Measurements from ENCODE around the gene TNFRSF1B.
"Not testable (repeated sequence)": the region's sequence is repeated elsewhere in the genome, so short reads cannot be mapped to it uniquely, and the experiment has no call there.

The TNFRSF1B gene

DNA sequence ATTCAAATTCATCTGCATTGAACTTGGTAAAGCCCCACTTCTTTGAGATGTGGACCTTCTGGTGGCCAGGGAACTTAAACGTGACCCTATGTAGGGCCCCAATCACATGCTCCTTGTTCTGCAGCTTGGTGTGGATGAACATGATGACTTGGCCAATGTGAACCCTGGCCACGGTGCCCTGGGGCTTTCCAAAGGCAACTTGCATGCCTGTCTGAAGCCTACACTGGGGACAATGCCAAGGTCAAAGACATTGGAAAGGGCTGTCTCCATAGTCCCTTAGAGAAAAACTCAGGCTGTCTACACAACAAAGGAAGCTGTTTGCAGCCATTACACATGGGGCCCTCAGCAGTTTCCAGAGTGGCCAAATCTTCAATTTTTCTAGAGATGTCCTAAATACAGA is 54.1 kb downstream of the TNFRSF1B start:
- peaks cover 8% of the 10 kb centered on the region for H3K9me3 Mint-ChIP-seq
- H3K4me3 Mint-ChIP-seq, result no peak overlapping the region
- H3K36me3 Mint-ChIP-seq, result peaks cover 6% of the 10 kb centered on the region
- ATAC-seq, result no peak
- no peaks in the 10 kb centered on the region for H3K4me1 Mint-ChIP-seq
- H3K27me3 Mint-ChIP-seq, result no peaks in the 10 kb centered on the region
- H3K27ac Mint-ChIP-seq, result no peak overlapping the region

DNA sequence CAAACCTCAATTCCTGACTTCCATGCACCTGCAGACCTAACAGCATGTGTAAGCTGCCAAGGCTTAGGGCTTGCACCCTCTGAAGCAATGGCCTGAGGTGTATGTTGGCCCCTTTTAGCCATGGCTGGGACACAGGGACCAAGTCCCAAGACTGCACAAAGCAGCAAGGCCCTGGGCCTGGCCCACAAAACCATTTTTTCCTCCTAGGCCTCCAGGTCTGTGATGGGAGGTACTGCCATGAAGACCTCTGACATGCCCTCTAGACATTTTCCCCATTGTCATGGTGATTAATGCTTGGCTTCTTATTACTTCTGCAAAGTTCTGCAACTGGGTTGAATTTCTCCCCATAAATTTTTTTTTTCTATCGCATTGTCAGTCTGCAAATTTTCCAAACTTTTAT is 55.9 kb downstream of the TNFRSF1B start:
- H3K27ac Mint-ChIP-seq, H3K27me3 Mint-ChIP-seq, H3K4me3 Mint-ChIP-seq, ATAC-seq, H3K4me1 Mint-ChIP-seq, H3K36me3 Mint-ChIP-seq, H3K9me3 Mint-ChIP-seq: not testable (repeated sequence)

DNA sequence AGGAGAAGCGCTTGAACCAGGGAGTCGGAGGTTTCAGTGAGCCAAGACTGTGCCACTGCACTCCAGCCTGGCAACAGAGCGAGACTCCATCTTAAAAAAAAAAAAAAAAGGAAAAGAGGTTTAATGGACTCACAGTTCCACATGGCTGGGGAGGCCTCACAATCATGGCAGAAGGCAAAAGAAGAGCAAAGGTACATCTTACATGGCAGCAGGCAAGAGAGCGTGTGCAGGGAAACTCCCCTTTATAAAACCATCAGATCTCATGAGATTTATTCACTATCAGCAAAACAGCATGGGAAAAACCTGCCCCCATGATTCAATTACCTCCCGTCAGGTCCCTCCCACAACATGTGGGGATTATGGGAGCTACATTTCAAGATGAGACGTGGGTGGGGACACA is 57.3 kb downstream of the TNFRSF1B start:
- not testable (repeated sequence) for H3K4me1 Mint-ChIP-seq, H3K4me3 Mint-ChIP-seq, H3K27me3 Mint-ChIP-seq

DNA sequence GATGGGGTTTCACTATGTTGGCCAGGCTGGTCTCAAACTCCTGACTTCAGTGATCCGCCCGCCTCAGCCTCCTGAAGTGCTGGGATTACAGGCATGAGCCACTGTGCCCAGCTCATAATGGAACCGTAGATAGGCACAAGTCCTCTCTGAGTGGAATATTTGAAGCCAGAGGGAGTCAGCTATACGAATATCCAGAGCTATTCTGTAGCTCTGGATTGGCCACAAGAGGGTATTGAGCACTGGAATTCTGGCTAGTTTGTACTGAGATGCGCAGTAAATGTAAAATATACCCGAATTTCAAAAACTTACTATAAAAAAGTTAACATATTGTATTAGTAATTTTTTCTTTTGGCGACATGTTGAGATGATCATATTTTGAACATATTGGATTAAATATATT is 62.2 kb downstream of the TNFRSF1B start:
- Mint-ChIP-seq H3K9me3 (peaks cover 2% of the 10 kb centered on the region), H3K4me1 (peaks cover 23% of the 10 kb centered on the region), H3K27ac (no peak overlapping the region), H3K27me3 (no peaks in the 10 kb centered on the region), H3K4me3 (no peak overlapping the region), H3K36me3 (no peaks in the 10 kb centered on the region)
- ATAC-seq, result no peak

More for the DNA sequence above, 57.3 kb downstream of the TNFRSF1B start:
- H3K27ac Mint-ChIP-seq, H3K36me3 Mint-ChIP-seq, ATAC-seq, H3K9me3 Mint-ChIP-seq: not testable (repeated sequence)

DNA sequence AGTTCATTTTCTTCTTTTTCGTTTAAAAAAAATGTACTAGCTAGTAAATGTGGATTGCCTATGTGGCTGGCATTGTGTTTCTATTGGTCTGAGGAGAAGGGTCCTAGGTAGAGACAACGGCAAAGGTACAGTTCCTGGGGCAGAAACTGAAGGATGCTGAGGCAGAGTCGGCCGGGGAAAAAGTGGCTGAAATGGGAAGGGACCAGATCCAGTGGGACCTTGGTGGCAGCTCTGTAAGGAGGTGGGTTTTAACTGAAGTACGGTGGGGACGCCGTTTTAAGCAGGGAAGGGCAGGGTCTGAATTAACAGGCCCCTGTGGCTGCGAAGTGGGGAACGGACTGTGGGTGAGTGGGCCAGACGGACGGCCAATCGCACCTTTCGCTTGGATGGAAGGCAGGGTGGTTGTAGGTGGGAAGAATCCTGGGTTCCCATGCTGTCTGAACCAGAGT is 62.6 kb downstream of the TNFRSF1B start:
- Mint-ChIP-seq H3K4me3 (peak overlapping the region; percentile 68), H3K27me3 (no peaks in the 10 kb centered on the region), H3K27ac (no peak overlapping the region), H3K4me1 (peaks cover 23% of the 10 kb centered on the region), H3K9me3 (no peaks in the 10 kb centered on the region), H3K36me3 (no peaks in the 10 kb centered on the region)
- ATAC-seq, result no peak

DNA sequence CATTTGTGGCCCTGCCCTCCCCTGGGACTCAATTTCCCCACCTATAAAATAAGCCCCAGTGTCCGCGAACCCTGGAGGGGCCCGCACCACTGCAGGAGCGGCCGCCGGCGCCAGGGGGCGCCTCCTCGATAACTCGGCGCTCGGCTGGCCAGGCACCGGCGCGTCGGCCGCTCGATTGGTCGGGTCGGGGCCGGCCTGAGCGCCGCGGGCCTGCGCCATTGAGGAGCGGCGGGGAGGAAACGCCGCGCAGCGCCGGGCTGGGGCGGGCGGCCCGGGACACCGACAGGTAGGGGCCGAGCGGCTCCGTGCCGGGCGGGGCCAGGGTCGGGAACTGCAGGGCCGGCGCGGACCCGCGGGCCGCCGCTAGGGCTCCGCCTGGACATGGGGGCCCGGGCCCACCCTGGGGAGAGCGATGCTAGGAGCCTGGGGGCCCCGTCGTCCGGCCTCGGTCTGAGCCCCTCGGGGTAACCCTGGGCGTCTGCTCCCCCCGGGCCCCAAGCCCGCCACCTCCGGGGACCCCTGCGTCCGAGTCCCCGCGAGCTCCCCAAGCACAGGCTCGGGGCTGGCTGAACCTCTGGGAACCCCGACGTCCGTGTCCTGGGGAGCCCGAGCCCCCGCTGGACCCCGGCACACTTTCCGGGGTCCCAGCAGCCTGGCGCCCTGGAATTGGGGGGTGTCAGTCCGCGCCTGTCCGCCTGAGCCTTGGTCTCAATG is 63.2 kb downstream of the TNFRSF1B start, which contains the start of gene VPS13D:
Gene VPS13D, plus strand, starts transcription at position 196 of the 714 bp plus-strand sequence. CDS start 4,237 bp downstream, outside the sequence.
- Mint-ChIP-seq H3K27ac (peak within 1 kb of the TSS; percentile 81), H3K9me3 (no peaks in the 10 kb centered on the region), H3K4me1 (peaks cover 23% of the 10 kb centered on the region), H3K36me3 (peaks cover 3% of the 10 kb centered on the region), H3K4me3 (peak within 1 kb of the TSS; percentile 94), H3K27me3 (no peaks in the 10 kb centered on the region)
- peak; percentile 96 for ATAC-seq

DNA sequence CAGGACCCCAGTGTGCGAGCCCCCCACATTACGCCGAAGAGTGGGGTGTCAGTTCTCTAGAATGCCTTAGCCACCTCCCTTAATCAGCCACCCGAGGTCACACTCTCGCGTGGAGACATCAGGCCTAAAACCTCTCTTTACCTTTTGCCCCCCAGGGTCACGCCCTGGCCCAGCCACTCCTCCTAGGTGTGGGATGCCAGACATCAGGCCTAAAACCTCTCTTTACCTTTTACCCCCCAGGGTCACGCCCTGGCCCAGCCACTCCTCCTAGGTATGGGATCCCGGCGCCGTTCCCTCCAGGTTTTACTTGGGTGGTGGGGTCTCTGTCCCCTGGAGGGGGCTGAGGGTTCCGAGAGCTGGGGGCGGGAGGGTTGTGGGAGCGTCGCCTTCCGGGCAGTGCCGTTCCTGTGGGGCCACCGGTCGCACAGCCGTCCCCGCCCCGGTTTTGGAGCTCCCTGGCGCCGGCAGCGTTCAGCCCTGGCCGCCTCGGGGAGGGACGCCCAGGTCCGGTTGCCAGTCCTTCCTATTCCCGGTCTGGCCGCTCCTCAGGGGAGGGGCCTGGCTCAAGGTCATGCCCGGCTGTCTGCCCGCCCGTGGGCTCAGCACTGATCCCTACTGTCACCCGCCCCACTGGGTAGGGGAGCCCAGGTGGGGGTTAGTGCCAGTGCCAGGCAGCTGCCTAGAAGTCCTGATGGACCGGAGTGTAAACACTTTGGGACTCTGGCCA is 63.9 kb downstream of the TNFRSF1B start:
- Mint-ChIP-seq H3K27ac (peak overlapping the region; percentile 81), H3K4me1 (peaks cover 23% of the 10 kb centered on the region), H3K27me3 (no peaks in the 10 kb centered on the region), H3K4me3 (peak overlapping the region; percentile 94), H3K9me3 (no peaks in the 10 kb centered on the region), H3K36me3 (peaks cover 11% of the 10 kb centered on the region)
- peak; percentile 35 for ATAC-seq

DNA sequence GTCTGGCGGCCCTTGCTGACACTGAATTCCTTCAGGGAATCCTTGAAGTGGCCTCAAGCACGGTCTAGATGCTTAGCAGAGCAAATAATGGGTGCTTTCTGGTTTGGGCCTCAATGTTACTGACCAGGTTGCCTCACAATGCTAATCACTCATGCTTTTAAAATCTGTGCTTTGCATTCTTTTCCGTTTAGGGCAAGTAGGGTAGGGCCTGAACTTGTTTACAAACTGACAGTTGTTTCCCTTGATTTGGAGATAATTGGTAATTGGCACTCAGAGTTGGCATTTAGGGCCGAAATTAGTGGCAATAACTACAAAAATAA is 64.4 kb downstream of the TNFRSF1B start:
- Mint-ChIP-seq H3K4me3 (peak overlapping the region; percentile 94), H3K4me1 (peaks cover 23% of the 10 kb centered on the region), H3K27ac (peak overlapping the region; percentile 81), H3K27me3 (no peaks in the 10 kb centered on the region), H3K9me3 (no peaks in the 10 kb centered on the region), H3K36me3 (peaks cover 13% of the 10 kb centered on the region)
- ATAC-seq, result no peak

DNA sequence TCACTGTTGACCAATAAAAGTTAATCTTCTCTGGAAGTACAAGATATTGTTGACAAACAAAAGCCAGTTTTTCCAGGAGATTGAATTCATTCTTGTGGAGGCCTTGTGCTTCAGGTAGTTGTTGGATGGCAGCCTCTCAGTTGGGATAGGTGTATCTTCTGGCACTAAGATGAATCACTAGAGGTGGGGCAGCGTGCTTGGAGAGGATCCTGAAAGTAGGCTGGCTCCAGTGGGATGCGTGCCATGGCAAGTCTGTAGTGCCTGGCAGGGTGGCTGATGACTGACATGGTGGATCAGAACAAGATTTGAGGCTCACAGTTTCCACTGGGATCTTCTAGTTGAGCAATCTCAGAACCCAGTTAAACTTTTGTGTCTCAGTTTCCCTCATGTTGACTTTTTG is 65.4 kb downstream of the TNFRSF1B start:
- Mint-ChIP-seq H3K27me3 (no peaks in the 10 kb centered on the region), H3K36me3 (peaks cover 20% of the 10 kb centered on the region), H3K9me3 (no peaks in the 10 kb centered on the region), H3K4me1 (peaks cover 23% of the 10 kb centered on the region), H3K4me3 (no peak overlapping the region), H3K27ac (no peak overlapping the region)
- ATAC-seq, result no peak

DNA sequence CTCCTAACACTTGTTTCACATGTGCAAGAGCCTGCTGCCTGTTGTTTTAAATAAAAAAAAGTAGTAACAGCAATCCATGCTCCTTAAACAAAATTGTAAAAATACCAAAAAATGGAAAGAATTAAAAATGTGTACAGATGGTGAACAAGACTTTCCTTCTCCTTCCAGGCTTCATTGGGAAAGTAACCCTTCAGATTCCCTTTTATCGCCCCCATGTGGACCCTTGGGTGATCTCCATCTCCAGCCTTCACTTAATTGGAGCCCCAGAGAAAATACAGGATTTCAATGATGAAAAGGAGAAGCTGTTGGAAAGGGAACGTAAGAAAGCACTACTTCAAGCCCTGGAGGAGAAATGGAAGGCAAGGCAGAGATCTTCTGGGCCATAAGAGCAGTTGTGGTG is 77.3 kb downstream of the TNFRSF1B start:
- no peak overlapping the region for H3K27ac Mint-ChIP-seq
- peaks cover 52% of the 10 kb centered on the region for H3K36me3 Mint-ChIP-seq
- H3K9me3 Mint-ChIP-seq, result no peaks in the 10 kb centered on the region
- H3K4me3 Mint-ChIP-seq, result no peak overlapping the region
- no peak for ATAC-seq
- no peaks in the 10 kb centered on the region for H3K4me1 Mint-ChIP-seq
- H3K27me3 Mint-ChIP-seq, result no peaks in the 10 kb centered on the region

DNA sequence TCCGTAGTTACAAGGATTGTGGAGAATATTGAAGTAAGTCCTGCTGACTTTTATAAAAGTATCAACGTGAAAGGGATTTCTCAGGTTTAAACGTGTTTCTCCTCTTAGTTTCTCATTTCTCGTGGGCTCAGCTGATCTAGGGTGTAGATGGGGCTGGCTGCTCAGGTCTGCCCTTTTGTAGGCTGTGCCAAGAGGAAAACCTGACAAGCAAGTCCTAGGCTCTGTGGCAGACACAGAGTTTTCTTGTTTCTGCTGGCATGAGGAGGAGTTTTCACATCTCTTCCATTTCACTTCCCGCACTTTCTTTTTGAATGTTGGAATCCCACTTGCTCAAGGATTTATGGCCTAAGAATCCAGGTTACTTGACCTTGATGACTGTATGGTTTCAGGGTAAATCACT is 77.8 kb downstream of the TNFRSF1B start:
- Mint-ChIP-seq H3K4me1 (no peaks in the 10 kb centered on the region), H3K27ac (no peak overlapping the region), H3K4me3 (no peak overlapping the region), H3K9me3 (no peaks in the 10 kb centered on the region), H3K36me3 (peaks cover 57% of the 10 kb centered on the region), H3K27me3 (no peaks in the 10 kb centered on the region)
- ATAC-seq, result no peak

DNA sequence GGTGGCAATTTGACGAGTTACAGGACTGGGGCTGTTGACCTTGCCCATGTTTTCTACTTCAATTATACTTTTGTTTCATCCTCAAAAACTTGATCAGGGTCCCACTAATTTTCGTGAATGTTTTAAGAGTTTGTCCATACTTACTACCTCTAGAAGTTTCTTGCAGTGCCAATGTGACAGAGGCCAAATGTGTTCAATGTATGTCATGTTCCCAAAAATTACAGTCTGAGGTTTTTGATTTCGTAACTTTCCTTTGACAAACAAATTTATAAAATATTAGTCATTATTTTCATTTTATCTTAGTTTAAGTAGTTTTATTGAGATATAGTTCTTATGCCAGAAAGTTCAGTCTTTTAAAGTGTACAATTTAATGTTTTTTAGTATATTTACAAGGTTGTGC is 78.3 kb downstream of the TNFRSF1B start:
- Mint-ChIP-seq H3K4me1 (no peaks in the 10 kb centered on the region), H3K36me3 (peaks cover 59% of the 10 kb centered on the region), H3K9me3 (no peaks in the 10 kb centered on the region), H3K27me3 (no peaks in the 10 kb centered on the region), H3K4me3 (no peak overlapping the region), H3K27ac (no peak overlapping the region)
- ATAC-seq, result no peak

DNA sequence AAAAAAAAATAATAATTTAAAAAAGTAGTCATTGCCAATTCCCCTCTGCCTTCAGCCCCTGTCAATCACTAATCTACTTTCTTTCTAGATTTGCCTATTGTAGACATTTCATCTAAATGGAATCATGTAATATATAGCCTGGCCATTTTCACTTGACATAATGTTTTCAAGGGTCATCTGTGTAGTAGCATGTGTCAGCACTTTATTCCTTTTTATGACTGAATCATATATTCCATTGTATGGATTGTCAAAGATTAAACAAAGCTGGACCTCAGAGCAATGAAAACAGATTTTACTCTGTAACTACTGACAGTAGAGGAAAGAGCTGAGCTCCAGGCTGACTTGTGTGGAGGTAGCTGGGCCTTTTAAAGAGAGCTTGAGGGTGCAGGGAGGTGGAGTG is 78.9 kb downstream of the TNFRSF1B start:
- Mint-ChIP-seq H3K4me3 (no peak overlapping the region), H3K4me1 (no peaks in the 10 kb centered on the region), H3K27ac (no peak overlapping the region), H3K9me3 (no peaks in the 10 kb centered on the region), H3K36me3 (peaks cover 63% of the 10 kb centered on the region), H3K27me3 (no peaks in the 10 kb centered on the region)
- no peak for ATAC-seq

DNA sequence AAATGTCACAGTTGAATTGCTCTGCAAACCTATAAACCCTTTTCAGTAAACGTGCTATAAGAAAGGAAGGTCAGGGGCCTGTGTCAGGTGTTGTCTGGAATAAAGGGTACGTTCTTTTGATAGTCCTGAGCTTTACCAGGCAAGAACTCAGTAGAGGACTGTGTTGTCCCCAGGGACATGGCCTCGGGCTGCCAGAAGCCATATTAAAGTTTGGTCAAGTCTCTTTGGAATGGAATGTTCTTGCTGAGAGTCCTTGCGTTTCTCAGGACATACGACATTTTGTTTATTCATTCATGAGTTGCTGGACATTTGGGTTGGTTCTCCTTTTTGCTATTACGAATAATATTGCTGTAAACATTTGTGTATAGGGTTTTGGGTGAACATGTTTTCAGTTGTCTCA is 79.8 kb downstream of the TNFRSF1B start:
- Mint-ChIP-seq H3K36me3 (peaks cover 64% of the 10 kb centered on the region), H3K4me1 (no peaks in the 10 kb centered on the region), H3K9me3 (no peaks in the 10 kb centered on the region), H3K4me3 (no peak overlapping the region), H3K27me3 (no peaks in the 10 kb centered on the region), H3K27ac (no peak overlapping the region)
- no peak for ATAC-seq

DNA sequence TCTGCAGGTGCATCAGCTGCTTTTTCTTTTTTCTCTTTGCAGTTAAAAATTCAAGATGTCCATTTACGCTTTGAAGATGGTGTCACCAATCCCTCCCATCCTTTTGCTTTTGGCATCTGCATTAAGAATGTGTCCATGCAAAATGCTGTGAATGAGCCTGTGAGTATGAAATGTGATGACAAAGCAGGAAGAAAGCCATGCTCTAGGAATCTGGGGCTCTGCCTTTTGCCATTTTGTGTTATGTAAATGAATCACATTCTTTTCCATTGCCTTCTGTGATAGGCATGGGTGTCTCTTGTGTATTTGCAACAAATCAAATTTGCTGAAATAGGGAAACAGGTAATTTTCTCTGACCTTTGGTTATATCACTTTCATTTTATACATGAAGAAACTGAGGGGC is 82.4 kb downstream of the TNFRSF1B start:
- no peak overlapping the region for H3K27ac Mint-ChIP-seq
- peaks cover 65% of the 10 kb centered on the region for H3K36me3 Mint-ChIP-seq
- H3K4me1 Mint-ChIP-seq, result no peaks in the 10 kb centered on the region
- no peak overlapping the region for H3K4me3 Mint-ChIP-seq
- no peak for ATAC-seq
- H3K9me3 Mint-ChIP-seq, result no peaks in the 10 kb centered on the region
- H3K27me3 Mint-ChIP-seq, result no peaks in the 10 kb centered on the region

DNA sequence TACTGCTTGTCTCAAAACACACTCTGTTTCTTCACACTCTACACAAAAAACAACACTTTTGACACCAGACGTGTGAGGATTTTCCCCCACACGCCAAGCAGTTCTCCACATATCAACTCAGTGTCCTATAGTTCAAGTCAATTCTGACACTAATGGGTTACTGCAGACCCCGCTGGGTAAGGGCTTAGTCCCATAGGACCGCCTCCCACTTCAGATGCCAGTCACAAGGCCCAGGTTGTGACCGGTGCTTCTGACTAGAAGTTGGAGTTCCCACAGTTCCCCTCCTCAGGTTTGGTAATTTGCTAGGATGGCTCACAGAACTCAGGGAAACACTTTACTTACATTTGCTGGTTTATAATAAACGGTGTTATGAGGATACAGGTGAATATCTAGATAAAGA is 83.0 kb downstream of the TNFRSF1B start:
- Mint-ChIP-seq H3K27ac (no peak overlapping the region), H3K4me3 (no peak overlapping the region), H3K36me3 (peaks cover 60% of the 10 kb centered on the region), H3K27me3 (no peaks in the 10 kb centered on the region), H3K4me1 (no peaks in the 10 kb centered on the region), H3K9me3 (no peaks in the 10 kb centered on the region)
- no peak for ATAC-seq
